ENCODE results near the gene SECISBP2. TPM values are rescaled to one million over a fixed set of nuclear protein-coding genes. Genes with fewer than 3 reads are reported as not detected.

SECISBP2 gene, protein sequence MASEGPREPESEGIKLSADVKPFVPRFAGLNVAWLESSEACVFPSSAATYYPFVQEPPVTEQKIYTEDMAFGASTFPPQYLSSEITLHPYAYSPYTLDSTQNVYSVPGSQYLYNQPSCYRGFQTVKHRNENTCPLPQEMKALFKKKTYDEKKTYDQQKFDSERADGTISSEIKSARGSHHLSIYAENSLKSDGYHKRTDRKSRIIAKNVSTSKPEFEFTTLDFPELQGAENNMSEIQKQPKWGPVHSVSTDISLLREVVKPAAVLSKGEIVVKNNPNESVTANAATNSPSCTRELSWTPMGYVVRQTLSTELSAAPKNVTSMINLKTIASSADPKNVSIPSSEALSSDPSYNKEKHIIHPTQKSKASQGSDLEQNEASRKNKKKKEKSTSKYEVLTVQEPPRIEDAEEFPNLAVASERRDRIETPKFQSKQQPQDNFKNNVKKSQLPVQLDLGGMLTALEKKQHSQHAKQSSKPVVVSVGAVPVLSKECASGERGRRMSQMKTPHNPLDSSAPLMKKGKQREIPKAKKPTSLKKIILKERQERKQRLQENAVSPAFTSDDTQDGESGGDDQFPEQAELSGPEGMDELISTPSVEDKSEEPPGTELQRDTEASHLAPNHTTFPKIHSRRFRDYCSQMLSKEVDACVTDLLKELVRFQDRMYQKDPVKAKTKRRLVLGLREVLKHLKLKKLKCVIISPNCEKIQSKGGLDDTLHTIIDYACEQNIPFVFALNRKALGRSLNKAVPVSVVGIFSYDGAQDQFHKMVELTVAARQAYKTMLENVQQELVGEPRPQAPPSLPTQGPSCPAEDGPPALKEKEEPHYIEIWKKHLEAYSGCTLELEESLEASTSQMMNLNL
- total RNA-seq: 59.8 TPM
- 27.0 TPM for polyA plus RNA-seq (ENCODE audit: insufficient read depth, low read depth, low replicate concordance)
- long read RNA-seq, donor 1: 0 reads
- long read RNA-seq, donor 2, full-length matches to known transcripts: 4 of 4 reads
- long read RNA-seq, donor 2, partial matches to known transcripts: 0 of 4 reads
- long read RNA-seq, donor 2, other reads (novel, unspliced or antisense): 0 of 4 reads
- long read RNA-seq, donor 3, partial matches to known transcripts: 5 of 8 reads
- long read RNA-seq, donor 3, other reads (novel, unspliced or antisense): 0 of 8 reads
- long read RNA-seq, donor 4, full-length matches to known transcripts: 2 of 2 reads
- long read RNA-seq, donor 4, partial matches to known transcripts: 0 of 2 reads
- long read RNA-seq, donor 4, other reads (novel, unspliced or antisense): 0 of 2 reads
- long read RNA-seq, donor 5: 0 reads
- long read RNA-seq, donor 6, partial matches to known transcripts: 5 of 6 reads
- long read RNA-seq, donor 6, other reads (novel, unspliced or antisense): 0 of 6 reads
- long read RNA-seq, donor 7, partial matches to known transcripts: 15 of 38 reads
- long read RNA-seq, donor 7, other reads (novel, unspliced or antisense): 17 of 38 reads
- long read RNA-seq, donor 8, partial matches to known transcripts: 5 of 5 reads
- long read RNA-seq, donor 8, other reads (novel, unspliced or antisense): 0 of 5 reads
- long read RNA-seq, donor 9, full-length matches to known transcripts: 1 of 1 reads
- long read RNA-seq, donor 9, partial matches to known transcripts: 0 of 1 reads
- long read RNA-seq, donor 9, other reads (novel, unspliced or antisense): 0 of 1 reads
- long read RNA-seq, donor 10, full-length matches to known transcripts: 2 of 7 reads
- long read RNA-seq, donor 10, partial matches to known transcripts: 5 of 7 reads
- long read RNA-seq, donor 10, other reads (novel, unspliced or antisense): 0 of 7 reads

GRCh38 chr9:89318123-89319014, at the start of gene SECISBP2:
Gene SECISBP2, plus strand, starts transcription at chr9:89318500. Its CDS starts 77 bp downstream, at chr9:89318577.
- H3K36me3 ChIP-seq (ENCODE audit: control insufficient read depth in 2 of 3, insufficient read depth in 3 of 3, low read length in 3 of 3): peaks cover 0 to 8% (median 3%) of the 10 kb centered on the region in 3 donors
- intact Hi-C loops (cut with DNase I): no loop called here
- peak within 1 kb of the TSS; percentile 66 to 90 (median 81) for H3K9ac ChIP-seq (ENCODE audit: low read length in 3 of 3)
- FAIRE-seq (no peak), DNase-seq (peak; percentile 96 to 99 (median 98))
- peak within 1 kb of the TSS; percentile 65 to 89 (median 77) for H3K4me3 ChIP-seq (ENCODE audit: low read length in 3 of 3)
- peak within 1 kb of the TSS; percentile 98 to 99 for H3K27ac ChIP-seq (ENCODE audit: low read depth in 2 of 2, low read length in 2 of 2)
- peaks cover 3 to 14% (median 10%) of the 10 kb centered on the region in 3 donors for H3K4me1 ChIP-seq (ENCODE audit: control insufficient read depth in 2 of 3, insufficient read depth in 2 of 3, low read depth in 1 of 3, low read length in 3 of 3)
- H3K9me3 ChIP-seq (ENCODE audit: control insufficient read depth in 2 of 3, insufficient read depth in 1 of 3, low read length in 3 of 3): no peaks in the 10 kb centered on the region
- TF ChIP-seq, protein P1, sequence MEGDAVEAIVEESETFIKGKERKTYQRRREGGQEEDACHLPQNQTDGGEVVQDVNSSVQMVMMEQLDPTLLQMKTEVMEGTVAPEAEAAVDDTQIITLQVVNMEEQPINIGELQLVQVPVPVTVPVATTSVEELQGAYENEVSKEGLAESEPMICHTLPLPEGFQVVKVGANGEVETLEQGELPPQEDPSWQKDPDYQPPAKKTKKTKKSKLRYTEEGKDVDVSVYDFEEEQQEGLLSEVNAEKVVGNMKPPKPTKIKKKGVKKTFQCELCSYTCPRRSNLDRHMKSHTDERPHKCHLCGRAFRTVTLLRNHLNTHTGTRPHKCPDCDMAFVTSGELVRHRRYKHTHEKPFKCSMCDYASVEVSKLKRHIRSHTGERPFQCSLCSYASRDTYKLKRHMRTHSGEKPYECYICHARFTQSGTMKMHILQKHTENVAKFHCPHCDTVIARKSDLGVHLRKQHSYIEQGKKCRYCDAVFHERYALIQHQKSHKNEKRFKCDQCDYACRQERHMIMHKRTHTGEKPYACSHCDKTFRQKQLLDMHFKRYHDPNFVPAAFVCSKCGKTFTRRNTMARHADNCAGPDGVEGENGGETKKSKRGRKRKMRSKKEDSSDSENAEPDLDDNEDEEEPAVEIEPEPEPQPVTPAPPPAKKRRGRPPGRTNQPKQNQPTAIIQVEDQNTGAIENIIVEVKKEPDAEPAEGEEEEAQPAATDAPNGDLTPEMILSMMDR (IDR thresholded peaks at IDR 0.05; ENCODE audit: borderline replicate concordance, extremely low read depth, insufficient read depth): peak; percentile 68
- H3K27me3 ChIP-seq (ENCODE audit: control insufficient read depth, insufficient read depth, low read length): no peaks in the 10 kb centered on the region

- no peak for FAIRE-seq
Observed at GRCh38 chr9:89273528-89274279, 44.6 kb upstream of the SECISBP2 start.

More at GRCh38 chr9:89273528-89274279, 44.6 kb upstream of the SECISBP2 start:
- H3K4me3 ChIP-seq (ENCODE audit: low read length in 3 of 3): no peak overlapping the region
- intact Hi-C loops (cut with DNase I): no loop called here
- no peaks in the 10 kb centered on the region for H3K27me3 ChIP-seq (ENCODE audit: control insufficient read depth, insufficient read depth, low read length)
- H3K27ac ChIP-seq (ENCODE audit: low read depth in 2 of 2, low read length in 2 of 2): no peak overlapping the region
- no peak for DNase-seq
- peaks cover 0 to 6% (median 0%) of the 10 kb centered on the region in 3 donors for H3K9me3 ChIP-seq (ENCODE audit: control insufficient read depth in 2 of 3, insufficient read depth in 1 of 3, low read length in 3 of 3)
- no peaks in the 10 kb centered on the region for H3K4me1 ChIP-seq (ENCODE audit: control insufficient read depth in 2 of 3, insufficient read depth in 2 of 3, low read depth in 1 of 3, low read length in 3 of 3)
- H3K9ac ChIP-seq (ENCODE audit: low read length in 3 of 3): no peak overlapping the region
- TF ChIP-seq, protein P1 (IDR thresholded peaks at IDR 0.05; ENCODE audit: borderline replicate concordance, extremely low read depth, insufficient read depth): no peak
- no peaks in the 10 kb centered on the region for H3K36me3 ChIP-seq (ENCODE audit: control insufficient read depth in 2 of 3, insufficient read depth in 3 of 3, low read length in 3 of 3)
